Measurements from ENCODE around the gene POLRMT. TPM values are rescaled to one million over a fixed set of nuclear protein-coding genes. Genes with fewer than 3 reads are reported as not detected.

The POLRMT gene
- total and polyA plus RNA-seq, 2 experiments from 2014 or later, result 98.0 to 148 TPM

DNA sequence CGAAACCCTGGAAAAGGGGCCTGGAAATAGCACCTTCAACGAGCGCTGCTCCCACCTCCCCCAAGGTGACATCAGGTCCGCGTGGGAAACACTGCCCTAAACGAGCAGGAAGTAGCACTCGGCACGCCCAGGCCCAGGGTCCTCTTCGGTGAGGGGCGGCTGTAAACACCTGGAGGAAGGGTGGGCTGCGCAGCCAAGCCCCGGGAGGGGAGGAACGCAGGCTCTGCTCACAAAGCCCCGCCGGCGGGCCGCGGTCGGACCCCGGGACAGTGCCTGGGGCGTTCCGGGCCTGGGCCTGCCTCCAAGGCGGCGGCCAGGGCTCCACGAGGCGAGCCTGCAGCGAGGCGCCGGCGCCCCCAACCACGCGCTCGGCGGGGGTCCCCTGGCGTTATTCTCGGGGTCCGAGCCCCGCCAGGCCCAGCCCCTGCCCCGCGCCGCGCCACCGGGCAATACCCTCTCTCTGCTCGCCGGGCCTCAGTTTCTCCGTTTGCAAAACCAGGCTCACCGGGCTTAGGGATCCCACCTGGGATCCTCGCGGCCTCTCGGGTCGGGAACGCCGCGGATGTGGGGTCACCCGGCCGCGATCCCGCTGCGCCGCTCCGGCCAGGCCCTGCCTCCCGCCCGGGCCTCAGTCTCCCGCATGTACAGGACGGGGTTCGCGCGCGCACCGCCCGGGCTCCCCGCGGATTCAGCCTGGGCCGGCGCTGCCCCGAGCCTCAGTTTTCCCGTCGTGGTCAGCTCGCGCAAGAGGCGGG is 29.0 kb upstream of the POLRMT start (continued):
- TF ChIP-seq, protein P1, sequence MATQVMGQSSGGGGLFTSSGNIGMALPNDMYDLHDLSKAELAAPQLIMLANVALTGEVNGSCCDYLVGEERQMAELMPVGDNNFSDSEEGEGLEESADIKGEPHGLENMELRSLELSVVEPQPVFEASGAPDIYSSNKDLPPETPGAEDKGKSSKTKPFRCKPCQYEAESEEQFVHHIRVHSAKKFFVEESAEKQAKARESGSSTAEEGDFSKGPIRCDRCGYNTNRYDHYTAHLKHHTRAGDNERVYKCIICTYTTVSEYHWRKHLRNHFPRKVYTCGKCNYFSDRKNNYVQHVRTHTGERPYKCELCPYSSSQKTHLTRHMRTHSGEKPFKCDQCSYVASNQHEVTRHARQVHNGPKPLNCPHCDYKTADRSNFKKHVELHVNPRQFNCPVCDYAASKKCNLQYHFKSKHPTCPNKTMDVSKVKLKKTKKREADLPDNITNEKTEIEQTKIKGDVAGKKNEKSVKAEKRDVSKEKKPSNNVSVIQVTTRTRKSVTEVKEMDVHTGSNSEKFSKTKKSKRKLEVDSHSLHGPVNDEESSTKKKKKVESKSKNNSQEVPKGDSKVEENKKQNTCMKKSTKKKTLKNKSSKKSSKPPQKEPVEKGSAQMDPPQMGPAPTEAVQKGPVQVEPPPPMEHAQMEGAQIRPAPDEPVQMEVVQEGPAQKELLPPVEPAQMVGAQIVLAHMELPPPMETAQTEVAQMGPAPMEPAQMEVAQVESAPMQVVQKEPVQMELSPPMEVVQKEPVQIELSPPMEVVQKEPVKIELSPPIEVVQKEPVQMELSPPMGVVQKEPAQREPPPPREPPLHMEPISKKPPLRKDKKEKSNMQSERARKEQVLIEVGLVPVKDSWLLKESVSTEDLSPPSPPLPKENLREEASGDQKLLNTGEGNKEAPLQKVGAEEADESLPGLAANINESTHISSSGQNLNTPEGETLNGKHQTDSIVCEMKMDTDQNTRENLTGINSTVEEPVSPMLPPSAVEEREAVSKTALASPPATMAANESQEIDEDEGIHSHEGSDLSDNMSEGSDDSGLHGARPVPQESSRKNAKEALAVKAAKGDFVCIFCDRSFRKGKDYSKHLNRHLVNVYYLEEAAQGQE (IDR thresholded peaks at IDR 0.05; ENCODE audit: unreplicated experiment), result no peak
- no peak for TF ChIP-seq CREB1 (CRISPR knock-in tag; IDR thresholded peaks at IDR 0.05; ENCODE audit: low read depth)
- no peak for TF ChIP-seq EZH2phosphoT487 (IDR thresholded peaks at IDR 0.05; ENCODE audit: unreplicated experiment)
- TF ChIP-seq EZH2 (IDR thresholded peaks at IDR 0.05; ENCODE audit: low read depth, unreplicated experiment), result no peak
- no peak for TF ChIP-seq NANOG (IDR thresholded peaks at IDR 0.05; ENCODE audit: borderline replicate concordance)
- TF ChIP-seq POLR2AphosphoS5 (IDR thresholded peaks at IDR 0.05; ENCODE audit: low read depth), result no peak
- TF ChIP-seq, protein P2, sequence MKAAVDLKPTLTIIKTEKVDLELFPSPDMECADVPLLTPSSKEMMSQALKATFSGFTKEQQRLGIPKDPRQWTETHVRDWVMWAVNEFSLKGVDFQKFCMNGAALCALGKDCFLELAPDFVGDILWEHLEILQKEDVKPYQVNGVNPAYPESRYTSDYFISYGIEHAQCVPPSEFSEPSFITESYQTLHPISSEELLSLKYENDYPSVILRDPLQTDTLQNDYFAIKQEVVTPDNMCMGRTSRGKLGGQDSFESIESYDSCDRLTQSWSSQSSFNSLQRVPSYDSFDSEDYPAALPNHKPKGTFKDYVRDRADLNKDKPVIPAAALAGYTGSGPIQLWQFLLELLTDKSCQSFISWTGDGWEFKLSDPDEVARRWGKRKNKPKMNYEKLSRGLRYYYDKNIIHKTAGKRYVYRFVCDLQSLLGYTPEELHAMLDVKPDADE (IDR thresholded peaks at IDR 0.05), result no peak

DNA sequence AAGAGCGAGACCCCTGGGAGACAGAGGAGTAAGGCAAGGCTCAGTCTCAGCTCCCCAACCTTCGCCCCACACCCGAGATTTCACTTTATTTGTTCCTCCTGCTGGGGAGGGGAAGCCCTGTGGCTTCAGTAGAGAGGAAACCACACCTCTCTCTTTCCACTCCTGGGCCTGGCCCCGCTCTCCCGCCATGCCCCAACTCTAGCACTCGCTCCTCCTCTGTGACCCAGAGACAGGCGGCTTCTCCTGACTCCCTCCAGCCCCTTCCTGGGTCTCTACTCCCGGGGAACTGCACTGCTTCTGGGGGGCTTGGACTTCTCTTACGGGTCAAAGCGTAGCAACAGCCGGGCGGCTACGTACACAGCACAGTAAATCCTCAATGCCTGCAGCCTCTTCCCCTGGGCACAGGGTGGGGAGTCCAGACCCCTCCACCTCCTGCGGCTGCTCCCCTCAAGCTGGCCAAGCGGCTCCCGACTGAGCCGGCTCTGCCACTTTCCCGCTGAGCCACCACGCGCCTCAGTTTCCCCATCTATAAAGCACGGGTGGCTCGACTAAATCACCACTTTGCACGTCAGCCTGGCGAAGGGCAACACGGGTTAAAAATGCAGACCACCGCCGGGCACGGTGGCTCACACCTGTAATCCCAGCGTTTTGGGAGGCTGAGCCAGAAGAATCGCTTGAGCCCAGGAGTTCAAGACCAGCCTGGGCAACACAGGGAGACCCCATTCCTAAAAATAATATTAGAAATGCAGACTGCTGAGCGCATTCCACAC is 28.3 kb upstream of the POLRMT start:
- Histone ChIP-seq H3K36me3 (ENCODE audit: insufficient read depth) (no peaks in the 10 kb centered on the region), H3K9me2 (ENCODE audit: insufficient read depth) (no peaks in the 10 kb centered on the region), H3K4me2 (peak overlapping the region; percentile 90), H3K79me2 (replicated peaks; ENCODE audit: insufficient read depth) (peaks cover 63% of the 10 kb centered on the region), H4K20me1 (replicated peaks; ENCODE audit: insufficient read depth) (peaks cover 31% of the 10 kb centered on the region), H3K27me3 (ENCODE audit: insufficient read depth) (no peaks in the 10 kb centered on the region), H3K4me1 (ENCODE audit: insufficient read depth) (peaks cover 6% of the 10 kb centered on the region), H3K27ac (ENCODE audit: low read depth) (no peak overlapping the region), H3K4me3 (peak overlapping the region; percentile 82), H2AFZ (no peak overlapping the region), H3F3A (replicated peaks; ENCODE audit: low read depth) (peaks cover 8% of the 10 kb centered on the region; the same call in 1 of the 2 replicates)
- Mint-ChIP-seq H3K9me3 (peaks cover 8% of the 10 kb centered on the region; the same call in 2 of the 3 replicates), H3K36me3 (ENCODE audit: low read depth) (no peaks in the 10 kb centered on the region; the same call in 1 of the 3 replicates), H3K4me3 (peak overlapping the region; percentile 82), H3K4me1 (peaks cover 13% of the 10 kb centered on the region), H3K27ac (peak overlapping the region; percentile 83), H3K27me3 (ENCODE audit: insufficient read depth, low read depth, poor library complexity) (peaks cover 13% of the 10 kb centered on the region)
- no peak for ATAC-seq
- no peak for DNase-seq (ENCODE audit: low spot score)
- TF ChIP-seq, protein P1 (IDR thresholded peaks at IDR 0.05; ENCODE audit: unreplicated experiment), result no peak
